ENCODE results near the gene OXLD1. TPM values are rescaled to one million over a fixed set of nuclear protein-coding genes. Genes with fewer than 3 reads are reported as not detected.

OXLD1 gene
- polyA plus RNA-seq, 1 donor (not counting 4 experiments of a cell fraction or from before 2014, with no cell fraction given), result 16.3 TPM

GRCh38 chr17:81696218-81696941 is 30.0 kb upstream of the OXLD1 start:
- Histone ChIP-seq H4K20me1 (ENCODE audit: control insufficient read depth, extremely low read depth, insufficient read depth, low read length) (peaks cover 3% of the 10 kb centered on the region), H2AFZ (ENCODE audit: control insufficient read depth, low read length) (no peak overlapping the region), H3K4me2 (ENCODE audit: control insufficient read depth, extremely low read depth, insufficient read depth, low read depth, low read length) (no peak overlapping the region), H3K79me2 (ENCODE audit: control insufficient read depth, insufficient read depth, low read length) (peaks cover 58% of the 10 kb centered on the region), H3K9ac (ENCODE audit: control insufficient read depth, extremely low read depth, insufficient read depth, low read length) (no peak overlapping the region), H3K4me1 (ENCODE audit: control insufficient read depth, extremely low read depth, insufficient read depth, low read length) (peaks cover 3% of the 10 kb centered on the region), H3K27ac (ENCODE audit: control insufficient read depth, insufficient read depth, low read length) (no peak overlapping the region), H3K36me3 (ENCODE audit: control insufficient read depth in 2 of 2, extremely low read depth in 1 of 2, insufficient read depth in 2 of 2, low read length in 2 of 2) (peaks cover 56 to 64% of the 10 kb centered on the region in 2 experiments), H3K27me3 (ENCODE audit: control insufficient read depth, extremely low read depth, insufficient read depth, low read length) (no peaks in the 10 kb centered on the region), H3K4me3 (ENCODE audit: control insufficient read depth in 2 of 3, extremely low read depth in 1 of 3, insufficient read depth in 2 of 3, low read depth in 1 of 3, low read length in 3 of 3) (no peak overlapping the region), H3K9me1 (ENCODE audit: control insufficient read depth, extremely low read depth, insufficient read depth, low read length) (no peaks in the 10 kb centered on the region), H3K9me3 (ENCODE audit: control insufficient read depth, low read depth, low read length) (no peaks in the 10 kb centered on the region)
- DNase-seq (ENCODE audit: low read depth, low spot score) (no peak), FAIRE-seq (no peak)
- TF ChIP-seq EZH2 (IDR thresholded peaks at IDR 0.05; ENCODE audit: low read length), result no peak
- no peak for TF ChIP-seq CTCF (optimal IDR thresholded peaks at IDR 0.05 in 1 of 3, IDR thresholded peaks at IDR 0.05 in 1 of 3, conservative IDR thresholded peaks at IDR 0.05 in 1 of 3; ENCODE audit: extremely low read depth in 1 of 3, insufficient read depth in 2 of 3, low read length in 3 of 3)
- dilution Hi-C loops (cut with MboI; ENCODE audit: extremely low pct_ligation_motif_present, low sequenced_read_pairs), result no loop called here

GRCh38 chr17:81695801-81696200 is 29.4 kb upstream of the OXLD1 start:
- H4K20me1 ChIP-seq (ENCODE audit: control insufficient read depth, extremely low read depth, insufficient read depth, low read length), result peaks cover 6% of the 10 kb centered on the region
- dilution Hi-C loops (cut with MboI; ENCODE audit: extremely low pct_ligation_motif_present, low sequenced_read_pairs), result no loop called here
- H3K4me3 ChIP-seq (ENCODE audit: control insufficient read depth in 2 of 3, extremely low read depth in 1 of 3, insufficient read depth in 2 of 3, low read depth in 1 of 3, low read length in 3 of 3), result no peak overlapping the region
- no peak overlapping the region for H3K4me2 ChIP-seq (ENCODE audit: control insufficient read depth, extremely low read depth, insufficient read depth, low read depth, low read length)
- no peak overlapping the region for H3K9ac ChIP-seq (ENCODE audit: control insufficient read depth, extremely low read depth, insufficient read depth, low read length)
- H3K36me3 ChIP-seq (ENCODE audit: control insufficient read depth in 2 of 2, extremely low read depth in 1 of 2, insufficient read depth in 2 of 2, low read length in 2 of 2), result peaks cover 54 to 66% of the 10 kb centered on the region in 2 experiments
- TF ChIP-seq CTCF (optimal IDR thresholded peaks at IDR 0.05 in 1 of 3, IDR thresholded peaks at IDR 0.05 in 1 of 3, conservative IDR thresholded peaks at IDR 0.05 in 1 of 3; ENCODE audit: extremely low read depth in 1 of 3, insufficient read depth in 2 of 3, low read length in 3 of 3) (no peak), EZH2 (IDR thresholded peaks at IDR 0.05; ENCODE audit: low read length) (no peak)
- FAIRE-seq (no peak), DNase-seq (ENCODE audit: low read depth, low spot score) (no peak)
- no peaks in the 10 kb centered on the region for H3K27me3 ChIP-seq (ENCODE audit: control insufficient read depth, extremely low read depth, insufficient read depth, low read length)
- H3K79me2 ChIP-seq (ENCODE audit: control insufficient read depth, insufficient read depth, low read length), result peaks cover 57% of the 10 kb centered on the region
- no peaks in the 10 kb centered on the region for H3K9me3 ChIP-seq (ENCODE audit: control insufficient read depth, low read depth, low read length)
- no peaks in the 10 kb centered on the region for H3K9me1 ChIP-seq (ENCODE audit: control insufficient read depth, extremely low read depth, insufficient read depth, low read length)
- no peak overlapping the region for H2AFZ ChIP-seq (ENCODE audit: control insufficient read depth, low read length)
- H3K4me1 ChIP-seq (ENCODE audit: control insufficient read depth, extremely low read depth, insufficient read depth, low read length), result no peaks in the 10 kb centered on the region
- H3K27ac ChIP-seq (ENCODE audit: control insufficient read depth, insufficient read depth, low read length), result no peak overlapping the region

All from keratinocyte (primary cell).